Measurements from ENCODE around the gene PPM1N. TPM values are rescaled to one million over a fixed set of nuclear protein-coding genes. Genes with fewer than 3 reads are reported as not detected.
A peak's percentile ranks its signal among the peaks of the same experiment; 100 is the strongest.

PPM1N gene
- total RNA-seq, 2 donors from 2014 or later = 3.2 to 3.5 TPM

DNA sequence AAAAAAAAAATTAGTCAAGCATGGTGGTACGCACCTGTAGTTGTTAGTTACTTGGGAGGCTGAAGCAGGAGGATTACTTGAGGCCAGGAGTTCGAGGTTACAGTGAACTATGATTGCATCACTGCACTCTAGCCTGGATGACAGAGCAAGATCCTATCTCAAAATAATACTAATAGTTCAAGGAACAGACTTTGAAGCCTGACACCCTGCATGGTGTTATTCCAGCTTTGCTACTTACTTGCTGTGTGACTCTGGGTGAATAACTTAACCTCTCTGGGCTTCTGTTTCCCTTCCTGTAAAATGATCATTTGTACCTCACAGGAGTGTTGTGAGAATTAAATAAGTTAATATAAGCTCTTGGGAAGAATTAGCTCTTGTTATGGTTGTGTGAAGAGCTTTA is 34.0 kb upstream of the PPM1N start:
- H3K4me1 ChIP-seq (ENCODE audit: control insufficient read depth, insufficient read depth, low read length) = no peaks in the 10 kb centered on the region
- H3K4me3 ChIP-seq (ENCODE audit: low read length) = no peak overlapping the region
- H3K27ac ChIP-seq (ENCODE audit: low read depth, low read length) = no peak overlapping the region
- no peaks in the 10 kb centered on the region for H3K9me3 ChIP-seq (ENCODE audit: control insufficient read depth, low read length)
- no peak for DNase-seq
- H3K36me3 ChIP-seq (ENCODE audit: control insufficient read depth, insufficient read depth, low read length) = no peaks in the 10 kb centered on the region
- Mint-ChIP-seq H3K27me3 (ENCODE audit: insufficient read depth) (peaks cover 2% of the 10 kb centered on the region), H3K4me3 (no peak overlapping the region), H3K27ac (no peak overlapping the region), H3K36me3 (ENCODE audit: low read depth) (no peaks in the 10 kb centered on the region), H3K4me1 (no peaks in the 10 kb centered on the region), H3K9me3 (no peaks in the 10 kb centered on the region)
- TF ChIP-seq, protein P1, sequence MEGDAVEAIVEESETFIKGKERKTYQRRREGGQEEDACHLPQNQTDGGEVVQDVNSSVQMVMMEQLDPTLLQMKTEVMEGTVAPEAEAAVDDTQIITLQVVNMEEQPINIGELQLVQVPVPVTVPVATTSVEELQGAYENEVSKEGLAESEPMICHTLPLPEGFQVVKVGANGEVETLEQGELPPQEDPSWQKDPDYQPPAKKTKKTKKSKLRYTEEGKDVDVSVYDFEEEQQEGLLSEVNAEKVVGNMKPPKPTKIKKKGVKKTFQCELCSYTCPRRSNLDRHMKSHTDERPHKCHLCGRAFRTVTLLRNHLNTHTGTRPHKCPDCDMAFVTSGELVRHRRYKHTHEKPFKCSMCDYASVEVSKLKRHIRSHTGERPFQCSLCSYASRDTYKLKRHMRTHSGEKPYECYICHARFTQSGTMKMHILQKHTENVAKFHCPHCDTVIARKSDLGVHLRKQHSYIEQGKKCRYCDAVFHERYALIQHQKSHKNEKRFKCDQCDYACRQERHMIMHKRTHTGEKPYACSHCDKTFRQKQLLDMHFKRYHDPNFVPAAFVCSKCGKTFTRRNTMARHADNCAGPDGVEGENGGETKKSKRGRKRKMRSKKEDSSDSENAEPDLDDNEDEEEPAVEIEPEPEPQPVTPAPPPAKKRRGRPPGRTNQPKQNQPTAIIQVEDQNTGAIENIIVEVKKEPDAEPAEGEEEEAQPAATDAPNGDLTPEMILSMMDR (conservative IDR thresholded peaks at IDR 0.05) = no peak
- H3K27me3 ChIP-seq (ENCODE audit: control insufficient read depth, insufficient read depth, low read length, poor library complexity, severe bottlenecking) = no peaks in the 10 kb centered on the region
- no peak overlapping the region for H3K9ac ChIP-seq (ENCODE audit: extremely low read depth, low read length, poor library complexity, severe bottlenecking)
- 80 to 93% methylated on average over 2 of the region's 2 CpGs for WGBS, 2 experiments (ENCODE audit: insufficient coverage in 1 of 2, insufficient read length in 1 of 2)

DNA sequence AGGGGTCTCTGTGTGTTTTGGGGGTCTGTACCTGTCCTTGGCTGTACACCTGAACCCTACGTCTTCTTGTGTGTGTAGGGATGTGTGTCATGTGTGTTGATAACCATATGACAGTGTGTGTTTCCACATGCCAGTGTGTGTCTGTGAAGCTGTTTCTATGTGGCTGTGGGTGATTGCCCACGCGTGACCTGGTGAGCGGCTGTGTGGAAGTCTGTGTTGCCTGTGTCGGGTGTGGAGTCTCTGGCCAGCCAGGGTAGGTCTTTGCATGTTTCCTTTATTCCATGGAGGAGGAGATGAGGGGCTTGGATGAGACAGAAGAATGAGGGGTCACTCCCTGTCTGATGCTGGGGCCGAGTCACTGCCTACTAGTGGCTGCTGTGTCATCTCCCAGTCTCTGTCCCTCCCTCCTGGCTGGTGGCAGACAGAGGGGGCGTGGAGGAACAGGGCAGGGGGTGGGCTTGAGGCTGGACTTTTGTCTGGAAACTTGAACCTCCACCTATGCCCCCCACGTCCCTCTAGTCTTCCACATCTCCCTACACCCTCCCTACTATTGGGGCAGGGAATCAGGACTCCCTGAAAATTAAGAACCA is 33.3 kb upstream of the PPM1N start:
- peaks cover 2% of the 10 kb centered on the region for H3K27me3 Mint-ChIP-seq (ENCODE audit: insufficient read depth)
- H3K36me3 Mint-ChIP-seq (ENCODE audit: low read depth) = no peaks in the 10 kb centered on the region
- no peaks in the 10 kb centered on the region for H3K9me3 Mint-ChIP-seq
- no peak overlapping the region for H3K27ac ChIP-seq (ENCODE audit: low read depth, low read length)
- TF ChIP-seq, protein P1 (conservative IDR thresholded peaks at IDR 0.05) = peak; percentile 33
- peak; percentile 80 for DNase-seq
- H3K4me3 ChIP-seq (ENCODE audit: low read length) = no peak overlapping the region
- WGBS, 2 experiments (ENCODE audit: insufficient coverage in 1 of 2, insufficient read length in 1 of 2) = 67 to 78% methylated on average over 7 of the region's 8 CpGs
- H3K4me1 Mint-ChIP-seq = no peaks in the 10 kb centered on the region
- H3K4me3 Mint-ChIP-seq = no peak overlapping the region
- H3K9me3 ChIP-seq (ENCODE audit: control insufficient read depth, low read length) = no peaks in the 10 kb centered on the region
- no peaks in the 10 kb centered on the region for H3K27me3 ChIP-seq (ENCODE audit: control insufficient read depth, insufficient read depth, low read length, poor library complexity, severe bottlenecking)
- H3K27ac Mint-ChIP-seq = peak overlapping the region; percentile 64
- no peaks in the 10 kb centered on the region for H3K36me3 ChIP-seq (ENCODE audit: control insufficient read depth, insufficient read depth, low read length)
- no peaks in the 10 kb centered on the region for H3K4me1 ChIP-seq (ENCODE audit: control insufficient read depth, insufficient read depth, low read length)
- H3K9ac ChIP-seq (ENCODE audit: extremely low read depth, low read length, poor library complexity, severe bottlenecking) = no peak overlapping the region

DNA sequence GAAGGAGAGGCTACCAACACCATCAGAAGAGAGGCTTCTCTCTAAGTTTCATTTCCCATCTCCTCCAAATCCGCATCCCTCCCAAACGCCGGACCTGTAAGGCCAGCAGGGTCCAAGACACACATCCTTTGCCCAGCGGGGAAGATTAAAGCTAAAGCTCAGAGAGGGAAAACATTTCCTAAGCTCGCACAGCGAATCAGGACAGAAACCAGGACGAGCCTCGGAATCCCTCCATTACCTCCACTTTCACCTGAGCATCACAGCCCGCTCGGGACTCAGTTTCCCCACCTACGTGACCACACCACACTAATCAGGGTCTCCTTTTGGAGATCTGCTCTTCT is 31.2 kb upstream of the PPM1N start:
- no peaks in the 10 kb centered on the region for H3K36me3 Mint-ChIP-seq (ENCODE audit: low read depth)
- Histone ChIP-seq H3K27ac (ENCODE audit: low read depth, low read length) (no peak overlapping the region), H3K4me3 (ENCODE audit: low read length) (peak overlapping the region; percentile 92), H3K36me3 (ENCODE audit: control insufficient read depth, insufficient read depth, low read length) (no peaks in the 10 kb centered on the region), H3K27me3 (ENCODE audit: control insufficient read depth, insufficient read depth, low read length, poor library complexity, severe bottlenecking) (peaks cover 9% of the 10 kb centered on the region), H3K9me3 (ENCODE audit: control insufficient read depth, low read length) (no peaks in the 10 kb centered on the region), H3K9ac (ENCODE audit: extremely low read depth, low read length, poor library complexity, severe bottlenecking) (peak overlapping the region; percentile 95), H3K4me1 (ENCODE audit: control insufficient read depth, insufficient read depth, low read length) (no peaks in the 10 kb centered on the region)
- H3K9me3 Mint-ChIP-seq = no peaks in the 10 kb centered on the region
- TF ChIP-seq, protein P1 (conservative IDR thresholded peaks at IDR 0.05) = no peak
- peak overlapping the region; percentile 92 for H3K27ac Mint-ChIP-seq
- DNase-seq = no peak
- 0 to 13% methylated on average over 2 to 11 of the region's 11 CpGs for WGBS, 2 experiments (ENCODE audit: insufficient coverage in 1 of 2, insufficient read length in 1 of 2)
- H3K4me1 Mint-ChIP-seq = peaks cover under 1% of the 10 kb centered on the region
- H3K4me3 Mint-ChIP-seq = peak overlapping the region; percentile 77
- peaks cover 4% of the 10 kb centered on the region for H3K27me3 Mint-ChIP-seq (ENCODE audit: insufficient read depth)

Data from endodermal cell (in vitro differentiated cells).